HFFc6 (cell line): ENCODE results near the gene TIGD3. TPM values are rescaled to one million over a fixed set of nuclear protein-coding genes. Genes with fewer than 3 reads are reported as not detected.

Experiments used
- DNase-seq: peaks from one replicate; pipeline ENCODE4 v3.0.0-alpha.2; 2018
- H3K27ac Mint-ChIP-seq: 2 replicates; pipeline ENCODE4 v1.8.0; 2020; ENCODE audit warnings: mild to moderate bottlenecking, mixed read lengths
- H3K27me3 Mint-ChIP-seq: 2 replicates; pipeline ENCODE4 v1.8.0; 2021; ENCODE audit warnings: mild to moderate bottlenecking, moderate library complexity, mixed read lengths; ENCODE audit not compliant: insufficient read depth
- H3K36me3 Mint-ChIP-seq: 2 replicates; pipeline ENCODE4 v1.8.0; 2021; ENCODE audit warnings: low read depth, mixed read lengths
- H3K4me1 Mint-ChIP-seq: 2 replicates; pipeline ENCODE4 v1.8.0; 2020; ENCODE audit warnings: low read depth, mixed read lengths
- H3K4me3 Mint-ChIP-seq: 2 replicates; pipeline ENCODE4 v1.8.0; 2020; ENCODE audit warnings: mild to moderate bottlenecking, moderate library complexity, mixed read lengths
- H3K9me3 Mint-ChIP-seq: 2 replicates; pipeline ENCODE4 v1.8.0; 2020; ENCODE audit warnings: mild to moderate bottlenecking, mixed read lengths
- CTCF ChIP-seq: fragments of 200-600 bp; sonication (generic); IDR thresholded peaks from 2 replicates; pipeline ENCODE4 v1.5.0; 2021; ENCODE audit warnings: antibody characterized with exemption, mild to moderate bottlenecking
- total RNA-seq, 6 experiments: library from RNA; stranded (reverse); fragmentation: NEBNext Ultra II Directional; extraction: Animal tissue kit (Norgen Biotek cat#: 25700); gene quantifications; 2 replicates in 1 of 6; 3 replicates in 5 of 6; pipeline ENCODE4 v1.2.3, GENCODE V29; 2021

Gene TIGD3
- total RNA-seq, 6 experiments from 2014 or later = 0.12 to 0.13 TPM; not detected in 4

- no peak overlapping the region for H3K27ac Mint-ChIP-seq
- no peak for DNase-seq
- no peaks in the 10 kb centered on the region for H3K4me1 Mint-ChIP-seq
- peaks cover 1% of the 10 kb centered on the region for H3K27me3 Mint-ChIP-seq
- no peaks in the 10 kb centered on the region for H3K9me3 Mint-ChIP-seq
- peaks cover 11% of the 10 kb centered on the region for H3K36me3 Mint-ChIP-seq
- H3K4me3 Mint-ChIP-seq = no peak overlapping the region
- no peak for TF ChIP-seq CTCF
Observed at GRCh38 chr11:65399249-65399648, 44.7 kb downstream of the TIGD3 start.

DNA sequence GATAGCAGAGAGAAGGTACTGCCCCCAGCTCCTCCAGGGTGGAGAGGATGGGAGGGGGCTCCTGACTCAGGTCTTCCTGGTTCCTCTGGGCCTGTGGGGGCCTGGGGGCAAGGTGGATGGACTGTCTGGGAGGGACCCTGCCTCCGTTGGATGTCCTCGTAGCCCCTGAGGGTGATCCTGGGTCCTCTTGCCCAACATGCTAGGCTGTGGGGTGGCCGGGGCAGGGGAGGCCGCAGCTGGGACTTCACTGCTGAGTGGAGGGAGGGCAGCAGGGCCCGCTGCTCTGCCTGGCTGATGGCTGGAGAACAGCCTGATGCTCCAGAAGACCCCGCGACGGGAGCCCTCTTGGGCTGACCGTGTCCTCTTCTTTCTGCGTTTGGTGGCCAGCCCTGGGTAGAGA is 45.3 kb downstream of the TIGD3 start:
- H3K4me1 Mint-ChIP-seq = no peaks in the 10 kb centered on the region
- no peak for DNase-seq
- H3K9me3 Mint-ChIP-seq = no peaks in the 10 kb centered on the region
- H3K27me3 Mint-ChIP-seq = peaks cover 1% of the 10 kb centered on the region
- H3K27ac Mint-ChIP-seq = no peak overlapping the region
- peaks cover 11% of the 10 kb centered on the region for H3K36me3 Mint-ChIP-seq
- no peak overlapping the region for H3K4me3 Mint-ChIP-seq
- TF ChIP-seq CTCF = no peak

GRCh38 chr11:65400307-65401072 is 45.9 kb downstream of the TIGD3 start:
- Mint-ChIP-seq H3K27ac (no peak overlapping the region), H3K4me3 (no peak overlapping the region), H3K36me3 (peaks cover 11% of the 10 kb centered on the region), H3K9me3 (no peaks in the 10 kb centered on the region), H3K27me3 (peaks cover 1% of the 10 kb centered on the region), H3K4me1 (no peaks in the 10 kb centered on the region)
- TF ChIP-seq CTCF = no peak
- no peak for DNase-seq

DNA sequence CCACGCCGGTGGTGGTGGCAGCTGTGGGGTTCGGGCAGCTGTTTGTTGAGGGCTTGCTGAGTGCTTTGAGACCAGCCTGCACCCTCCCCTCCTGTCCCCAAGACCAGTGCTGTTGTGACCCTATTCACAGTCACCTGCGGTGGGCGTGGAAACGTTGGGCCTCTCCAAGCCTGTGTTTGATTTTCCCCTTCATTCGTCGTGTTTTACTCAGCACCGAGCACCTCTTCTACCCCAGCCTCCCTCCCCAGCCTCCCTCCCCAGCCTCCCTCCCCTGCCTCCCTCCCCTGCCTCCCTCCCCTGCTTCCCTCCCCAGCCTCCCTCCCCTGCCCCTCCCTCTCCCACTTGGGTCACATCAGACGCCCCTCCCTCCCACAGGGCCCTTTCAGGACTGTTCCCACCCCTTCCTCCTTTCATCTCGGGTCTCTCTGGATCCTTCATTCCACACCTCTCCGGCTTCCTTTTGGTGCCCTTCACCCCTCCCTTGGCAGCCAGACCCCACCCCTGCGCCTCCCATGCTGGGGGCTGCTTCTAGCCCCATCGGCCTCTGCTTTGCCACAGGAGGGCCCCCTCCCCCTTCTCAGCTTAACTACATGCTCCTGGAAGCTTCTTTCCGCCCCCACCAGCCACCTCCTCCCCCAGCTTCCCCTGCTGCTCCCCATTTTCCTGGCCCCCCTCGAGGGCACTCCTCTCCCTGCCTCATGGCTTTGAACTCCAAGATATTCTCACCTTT is 46.7 kb downstream of the TIGD3 start:
- DNase-seq = no peak
- TF ChIP-seq CTCF = no peak
- H3K27ac Mint-ChIP-seq = no peak overlapping the region
- peaks cover 1% of the 10 kb centered on the region for H3K27me3 Mint-ChIP-seq
- no peaks in the 10 kb centered on the region for H3K4me1 Mint-ChIP-seq
- H3K4me3 Mint-ChIP-seq = no peak overlapping the region
- H3K9me3 Mint-ChIP-seq = no peaks in the 10 kb centered on the region
- peaks cover 11% of the 10 kb centered on the region for H3K36me3 Mint-ChIP-seq

DNA sequence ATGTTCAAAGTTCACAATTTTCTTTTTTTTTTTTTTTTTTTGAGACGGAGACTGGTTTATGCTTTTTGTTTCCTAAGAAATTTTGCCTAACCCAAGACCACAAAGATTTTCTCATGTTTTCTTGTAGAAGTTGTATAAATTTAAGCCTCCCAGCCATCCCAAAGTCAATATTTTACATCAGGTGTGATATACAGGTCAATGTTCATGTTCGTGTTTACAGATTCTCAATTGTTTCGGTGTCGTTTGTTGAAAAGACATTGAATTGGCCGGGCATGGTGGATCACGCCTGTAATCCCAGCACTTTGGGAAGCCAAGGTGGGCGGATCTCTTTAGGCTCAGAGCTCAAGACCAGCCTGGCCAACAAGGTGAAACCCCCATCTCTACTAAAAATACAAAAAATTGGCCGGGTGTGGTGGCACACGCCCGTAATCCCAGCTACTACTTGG is 47.3 kb downstream of the TIGD3 start:
- no peaks in the 10 kb centered on the region for H3K4me1 Mint-ChIP-seq
- no peak overlapping the region for H3K27ac Mint-ChIP-seq
- no peak for DNase-seq
- H3K9me3 Mint-ChIP-seq = no peaks in the 10 kb centered on the region
- no peak overlapping the region for H3K4me3 Mint-ChIP-seq
- H3K36me3 Mint-ChIP-seq = peaks cover 11% of the 10 kb centered on the region
- no peak for TF ChIP-seq CTCF
- peaks cover 1% of the 10 kb centered on the region for H3K27me3 Mint-ChIP-seq
